ENCODE data around the gene UTY. TPM values are rescaled to one million over a fixed set of nuclear protein-coding genes. Genes with fewer than 3 reads are reported as not detected.

The UTY gene
- total and polyA plus RNA-seq, 2 experiments from 2014 or later: 15.7 to 36.3 TPM

- no peaks in the 10 kb centered on the region; the same call in 2 of the 3 replicates for H3K4me1 Mint-ChIP-seq
- no peak overlapping the region for H3K4me3 Mint-ChIP-seq
- DNase-seq (ENCODE audit: low spot score) (no peak), ATAC-seq (no peak)
- no peak for TF ChIP-seq CREB1 (CRISPR knock-in tag; IDR thresholded peaks at IDR 0.05; ENCODE audit: low read depth)
- TF ChIP-seq EZH2 (IDR thresholded peaks at IDR 0.05; ENCODE audit: low read depth, unreplicated experiment): no peak
- no peak for TF ChIP-seq ZNF462 (CRISPR knock-in tag; IDR thresholded peaks at IDR 0.05)
- no peak for TF ChIP-seq ZNF114 (CRISPR knock-in tag; IDR thresholded peaks at IDR 0.05)
- TF ChIP-seq POLR2AphosphoS5 (IDR thresholded peaks at IDR 0.05; ENCODE audit: low read depth): no peak
- no peak for TF ChIP-seq EZH2phosphoT487 (IDR thresholded peaks at IDR 0.05; ENCODE audit: unreplicated experiment)
- no peak for TF ChIP-seq NANOG (IDR thresholded peaks at IDR 0.05; ENCODE audit: borderline replicate concordance)
- TF ChIP-seq STAT1 (IDR thresholded peaks at IDR 0.05; ENCODE audit: unreplicated experiment): no peak
- no peak for TF ChIP-seq CTCF (conservative IDR thresholded peaks at IDR 0.05; ENCODE audit: low read depth in 2 of 2)
- Histone ChIP-seq H4K20me1 (replicated peaks; ENCODE audit: insufficient read depth) (no peaks in the 10 kb centered on the region), H3F3A (replicated peaks; ENCODE audit: low read depth) (no peaks in the 10 kb centered on the region), H3K36me3 (ENCODE audit: insufficient read depth) (no peaks in the 10 kb centered on the region), H3K4me1 (ENCODE audit: insufficient read depth) (no peaks in the 10 kb centered on the region; the same call in 1 of the 2 replicates), H3K79me2 (replicated peaks; ENCODE audit: insufficient read depth) (no peaks in the 10 kb centered on the region), H2AFZ (no peak overlapping the region), H3K4me2 (no peak overlapping the region), H3K4me3 (no peak overlapping the region), H3K9me2 (ENCODE audit: insufficient read depth) (no peaks in the 10 kb centered on the region), H3K27me3 (ENCODE audit: insufficient read depth) (no peaks in the 10 kb centered on the region), H3K27ac (ENCODE audit: low read depth) (no peak overlapping the region)
- peaks cover 6% of the 10 kb centered on the region; the same call in 2 of the 3 replicates for H3K9me3 Mint-ChIP-seq
- peaks cover 2% of the 10 kb centered on the region for H3K27me3 Mint-ChIP-seq (ENCODE audit: insufficient read depth, low read depth, poor library complexity)
- no peak overlapping the region for H3K27ac Mint-ChIP-seq
- H3K36me3 Mint-ChIP-seq (ENCODE audit: low read depth): peaks cover 10% of the 10 kb centered on the region; the same call in 2 of the 3 replicates
Measured at GRCh38 chrY:13210961-13211646, 268.7 kb downstream of the UTY start.

Data from GM23338 (cell line).